HEK293 (cell line): ENCODE data around the gene SPEG.

Experiments
- KLF9 ChIP-seq: fragments of 450-650 bp; formaldehyde crosslinking; IDR thresholded peaks from 2 replicates; pipeline ENCODE4 v1.5.1; 2016; ENCODE audit warnings: missing biosample characterization, missing genetic modification characterization, low read depth
- MYNN ChIP-seq: fragments of 450-650 bp; formaldehyde crosslinking; IDR thresholded peaks from 2 replicates; pipeline ENCODE4 v1.5.1; 2016; ENCODE audit warnings: missing biosample characterization, missing genetic modification characterization, borderline replicate concordance
- ZBTB10 ChIP-seq: fragments of 450-650 bp; formaldehyde crosslinking; IDR thresholded peaks from 2 replicates; pipeline ENCODE4 v1.5.1; 2016; ENCODE audit warnings: missing biosample characterization, missing genetic modification characterization
- ZEB2 ChIP-seq: fragments of 450-650 bp; formaldehyde crosslinking; IDR thresholded peaks from 2 replicates; pipeline ENCODE4 v1.5.1; 2016; ENCODE audit warnings: missing biosample characterization, missing genetic modification characterization
- ZNF174 ChIP-seq: fragments of 450-650 bp; formaldehyde crosslinking; IDR thresholded peaks from 2 replicates; pipeline ENCODE4 v1.5.0; 2017; ENCODE audit warnings: missing biosample characterization, mild to moderate bottlenecking, missing genetic modification characterization
- ZNF248 ChIP-seq: fragments of 450-650 bp; formaldehyde crosslinking; IDR thresholded peaks from 2 replicates; pipeline ENCODE4 v1.5.1; 2017; ENCODE audit warnings: missing biosample characterization, missing genetic modification characterization
- ZNF26 ChIP-seq: fragments of 450-650 bp; formaldehyde crosslinking; IDR thresholded peaks from 2 replicates; pipeline ENCODE4 v1.5.1; 2016; ENCODE audit warnings: missing biosample characterization, missing genetic modification characterization
- ZNF274 ChIP-seq, 2 experiments: fragments of 200-500 bp in 1 of 2; fragments of 450-650 bp in 1 of 2; sonication (Bioruptor generic) in 1 of 2; formaldehyde crosslinking in 1 of 2; IDR thresholded peaks; 2 replicates each; pipeline versions ENCODE4 v1.5.1 to v1.6.1; 2014 to 2016; ENCODE audit warnings: borderline replicate concordance in 1 of 2, inconsistent platforms in 1 of 2, low read length in 1 of 2, missing biosample characterization in 1 of 2, missing genetic modification characterization in 1 of 2
- ZNF311 ChIP-seq: fragments of 450-650 bp; formaldehyde crosslinking; IDR thresholded peaks from 2 replicates; pipeline ENCODE4 v1.5.1; 2017; ENCODE audit warnings: missing biosample characterization, missing genetic modification characterization, borderline replicate concordance
- ZNF585B ChIP-seq: fragments of 450-650 bp; formaldehyde crosslinking; IDR thresholded peaks from 2 replicates; pipeline ENCODE4 v1.5.1; 2016; ENCODE audit warnings: missing biosample characterization, missing genetic modification characterization
- ZNF645 ChIP-seq: fragments of 450-650 bp; formaldehyde crosslinking; IDR thresholded peaks from 2 replicates; pipeline ENCODE4; 2016; ENCODE audit warnings: missing biosample characterization, missing genetic modification characterization
- ZNF76 ChIP-seq: fragments of 450-650 bp; formaldehyde crosslinking; IDR thresholded peaks from 2 replicates; pipeline ENCODE4; 2016; ENCODE audit warnings: low read depth, missing biosample characterization, missing genetic modification characterization, borderline replicate concordance
- TF ChIP-seq, protein P1 (sequence below): fragments of 450-650 bp; formaldehyde crosslinking; IDR thresholded peaks from 2 replicates; pipeline ENCODE4 v1.5.1; 2016; ENCODE audit warnings: missing biosample characterization, missing genetic modification characterization

DNA sequence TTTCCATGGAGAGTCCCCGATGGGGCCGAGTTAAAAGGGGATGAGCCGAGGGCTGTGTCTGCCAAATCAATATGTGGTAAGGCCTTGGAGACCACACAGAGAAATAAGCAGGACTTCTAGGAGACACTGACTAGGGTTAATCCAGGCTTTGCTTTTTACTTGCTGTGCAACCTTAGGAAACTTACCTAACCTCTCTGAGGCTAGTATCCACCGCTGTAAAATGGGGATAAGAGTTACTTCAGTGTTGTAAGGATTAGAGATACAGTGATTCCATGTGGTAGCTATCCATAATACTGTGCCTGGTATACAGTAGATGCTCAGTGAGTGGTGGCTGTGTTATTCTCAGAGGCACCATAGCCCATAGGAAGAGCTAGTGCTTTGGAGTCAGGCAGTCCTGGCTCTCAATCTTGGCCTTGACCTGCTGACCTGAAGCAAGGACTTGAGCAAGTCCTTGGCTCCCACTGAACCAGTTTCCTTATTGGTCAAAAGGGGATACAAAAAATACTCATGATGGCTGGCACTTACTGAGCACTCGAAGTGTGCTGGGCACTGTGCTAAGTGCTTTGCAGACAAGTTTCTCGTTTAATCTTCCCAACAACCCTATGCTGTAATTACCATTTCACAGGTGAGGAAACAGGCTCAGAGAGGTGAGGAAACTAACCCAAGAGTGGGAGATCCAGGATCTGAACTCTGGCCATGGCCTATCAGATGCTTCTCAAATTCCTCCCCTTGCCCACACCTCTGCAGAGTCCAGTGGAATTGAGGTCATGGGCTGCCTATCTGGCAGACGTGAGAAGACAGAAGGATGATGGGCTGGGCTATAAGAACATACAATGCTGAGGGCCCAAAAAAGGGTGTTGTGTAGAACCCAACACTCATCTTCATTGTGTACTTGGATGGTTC, 28.4 kb upstream of the SPEG start:
- TF ChIP-seq KLF9 (tag by site-specific recombination) (no peak), MYNN (tag by site-specific recombination) (no peak), ZBTB10 (tag by site-specific recombination) (no peak), ZNF76 (tag by site-specific recombination) (no peak), ZEB2 (tag by site-specific recombination) (no peak), ZNF26 (tag by site-specific recombination) (no peak), ZNF645 (tag by site-specific recombination) (no peak), ZNF311 (tag by site-specific recombination) (no peak), ZNF174 (tag by site-specific recombination) (no peak), ZNF274 (IDR thresholded peaks at IDR 0.05; ENCODE audit: low read length) (no peak), ZNF274 (tag by site-specific recombination; IDR thresholded peaks at IDR 0.05; ENCODE audit: borderline replicate concordance) (no peak), ZNF585B (tag by site-specific recombination) (no peak), ZNF248 (no peak)
- TF ChIP-seq, protein P1, sequence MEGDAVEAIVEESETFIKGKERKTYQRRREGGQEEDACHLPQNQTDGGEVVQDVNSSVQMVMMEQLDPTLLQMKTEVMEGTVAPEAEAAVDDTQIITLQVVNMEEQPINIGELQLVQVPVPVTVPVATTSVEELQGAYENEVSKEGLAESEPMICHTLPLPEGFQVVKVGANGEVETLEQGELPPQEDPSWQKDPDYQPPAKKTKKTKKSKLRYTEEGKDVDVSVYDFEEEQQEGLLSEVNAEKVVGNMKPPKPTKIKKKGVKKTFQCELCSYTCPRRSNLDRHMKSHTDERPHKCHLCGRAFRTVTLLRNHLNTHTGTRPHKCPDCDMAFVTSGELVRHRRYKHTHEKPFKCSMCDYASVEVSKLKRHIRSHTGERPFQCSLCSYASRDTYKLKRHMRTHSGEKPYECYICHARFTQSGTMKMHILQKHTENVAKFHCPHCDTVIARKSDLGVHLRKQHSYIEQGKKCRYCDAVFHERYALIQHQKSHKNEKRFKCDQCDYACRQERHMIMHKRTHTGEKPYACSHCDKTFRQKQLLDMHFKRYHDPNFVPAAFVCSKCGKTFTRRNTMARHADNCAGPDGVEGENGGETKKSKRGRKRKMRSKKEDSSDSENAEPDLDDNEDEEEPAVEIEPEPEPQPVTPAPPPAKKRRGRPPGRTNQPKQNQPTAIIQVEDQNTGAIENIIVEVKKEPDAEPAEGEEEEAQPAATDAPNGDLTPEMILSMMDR (tag by site-specific recombination), result no peak
